ENCODE measurements around the gene CD274.
"Not testable (repeated sequence)": the region's sequence is repeated elsewhere in the genome, so short reads cannot be mapped to it uniquely, and the experiment has no call there.

CD274 gene

DNA sequence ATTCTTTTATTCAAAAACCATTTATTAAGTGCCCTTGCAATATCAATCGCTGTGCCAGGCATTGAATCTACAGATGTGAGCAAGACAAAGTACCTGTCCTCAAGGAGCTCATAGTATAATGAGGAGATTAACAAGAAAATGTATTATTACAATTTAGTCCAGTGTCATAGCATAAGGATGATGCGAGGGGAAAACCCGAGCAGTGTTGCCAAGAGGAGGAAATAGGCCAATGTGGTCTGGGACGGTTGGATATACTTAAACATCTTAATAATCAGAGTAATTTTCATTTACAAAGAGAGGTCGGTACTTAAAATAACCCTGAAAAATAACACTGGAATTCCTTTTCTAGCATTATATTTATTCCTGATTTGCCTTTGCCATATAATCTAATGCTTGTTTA lies 18.5 kb downstream of the CD274 start:
- DNase-seq: no peak

DNA sequence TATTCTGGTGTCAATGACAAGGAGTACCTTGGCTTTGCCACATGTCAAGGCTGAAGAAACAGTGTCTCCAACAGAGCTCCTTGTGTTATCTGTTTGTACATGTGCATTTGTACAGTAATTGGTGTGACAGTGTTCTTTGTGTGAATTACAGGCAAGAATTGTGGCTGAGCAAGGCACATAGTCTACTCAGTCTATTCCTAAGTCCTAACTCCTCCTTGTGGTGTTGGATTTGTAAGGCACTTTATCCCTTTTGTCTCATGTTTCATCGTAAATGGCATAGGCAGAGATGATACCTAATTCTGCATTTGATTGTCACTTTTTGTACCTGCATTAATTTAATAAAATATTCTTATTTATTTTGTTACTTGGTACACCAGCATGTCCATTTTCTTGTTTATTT lies 19.8 kb downstream of the CD274 start:
- no peak for DNase-seq

DNA sequence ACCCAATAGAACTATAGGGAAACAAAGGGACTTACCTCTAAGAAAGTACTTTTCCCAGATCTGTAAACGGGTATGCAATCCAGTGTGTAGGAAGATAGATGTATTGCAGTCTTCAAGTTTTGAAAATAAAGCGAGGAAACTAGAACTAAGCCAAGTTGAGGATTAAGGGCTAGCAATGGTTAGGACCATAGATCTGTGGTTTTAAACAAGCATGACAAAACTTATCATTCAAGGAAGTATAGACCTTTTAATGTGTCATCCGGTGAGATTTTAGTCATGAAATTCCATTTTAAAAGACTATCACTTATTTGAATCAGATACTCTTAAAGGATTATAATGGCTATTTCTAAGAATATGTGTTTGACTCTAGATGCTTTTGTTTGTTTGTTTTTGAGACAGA lies 20.5 kb downstream of the CD274 start:
- no peak for DNase-seq

DNA sequence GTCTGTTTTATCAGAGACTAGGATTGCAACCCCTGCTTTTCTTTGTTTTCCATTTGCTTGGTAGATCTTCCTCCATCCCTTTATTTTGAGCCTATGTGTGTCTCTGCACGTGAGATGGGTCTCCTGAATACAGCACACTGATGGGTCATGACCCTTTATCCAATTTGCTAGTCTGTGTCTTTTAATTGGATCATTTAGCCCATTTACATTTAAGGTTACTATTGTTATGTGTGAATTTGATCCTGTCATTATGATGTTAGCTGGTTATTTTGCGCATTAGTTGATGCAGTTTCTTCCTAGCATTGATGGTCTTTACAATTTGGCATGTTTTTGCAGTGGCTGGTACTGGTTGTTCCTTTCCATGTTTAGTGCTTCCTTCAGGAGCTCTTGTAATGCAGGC lies 25.3 kb downstream of the CD274 start:
- not testable (repeated sequence) for DNase-seq

DNA sequence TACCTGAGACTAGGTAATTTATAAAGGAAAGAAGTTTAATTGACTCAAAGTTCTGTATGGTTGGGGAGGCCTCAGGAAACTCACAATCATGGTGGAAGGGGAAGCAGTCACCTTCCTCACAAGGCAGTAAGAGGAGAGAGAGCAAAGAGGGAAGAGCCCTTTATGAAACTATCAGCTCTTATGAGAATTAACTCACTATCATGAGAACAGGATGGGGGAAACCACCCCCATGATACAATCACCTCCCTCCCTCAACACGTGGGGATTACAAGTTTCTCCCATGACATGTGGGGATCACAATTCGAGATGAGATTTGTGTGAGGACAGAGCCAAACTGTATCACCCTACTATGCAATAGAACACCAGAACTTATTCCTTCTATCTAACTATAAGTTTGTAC lies 27.9 kb downstream of the CD274 start:
- DNase-seq: no peak

DNA sequence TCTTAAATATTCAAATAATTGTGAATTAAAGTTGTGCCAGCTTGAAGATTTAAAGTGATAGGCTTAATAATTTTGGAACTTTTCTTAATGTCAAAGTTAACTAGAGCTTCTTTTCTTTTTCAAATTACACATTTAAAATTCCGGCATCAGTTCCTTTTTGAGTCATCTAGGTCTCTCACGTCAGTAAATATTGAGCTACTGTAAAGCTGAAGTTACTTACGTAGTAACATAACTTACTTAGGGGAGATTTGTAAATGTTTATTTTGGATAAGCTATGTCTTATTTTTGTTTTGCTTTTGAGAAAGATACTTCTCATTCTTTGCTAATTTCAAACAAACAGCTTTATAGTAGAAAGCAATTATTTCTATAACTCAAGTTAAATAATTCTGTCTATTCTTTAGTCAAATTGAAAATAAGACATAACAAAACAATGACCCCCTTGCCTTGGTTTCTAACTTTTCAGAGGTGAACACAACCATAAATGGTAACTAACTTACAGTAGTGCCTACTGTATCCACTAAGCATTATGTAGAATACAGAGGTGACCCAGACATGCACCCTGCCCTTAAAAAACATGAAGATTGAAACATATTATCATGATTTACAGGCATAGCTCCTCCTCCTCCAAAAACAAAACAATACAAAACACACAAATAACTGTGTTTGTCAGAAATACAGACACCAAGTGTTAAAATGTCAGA lies 29.8 kb downstream of the CD274 start:
- no peak for DNase-seq

DNA sequence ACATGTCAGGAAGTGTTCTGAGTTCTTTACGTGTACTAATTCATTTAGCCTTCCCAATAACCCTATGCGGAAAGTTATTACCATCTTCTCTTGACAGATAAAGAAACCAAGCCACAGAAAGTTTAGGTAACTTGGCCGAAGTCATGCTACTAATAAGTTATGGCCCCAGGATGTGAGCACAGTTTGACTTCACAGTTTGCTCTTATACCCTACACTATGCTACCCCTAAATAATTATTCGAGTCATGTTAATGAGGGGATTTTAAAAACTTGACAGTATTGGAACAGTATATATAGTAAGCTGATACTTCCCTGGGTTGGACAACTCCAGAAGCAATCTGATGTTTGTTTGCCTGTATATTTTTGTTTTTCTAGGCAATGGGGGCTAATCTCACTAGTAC lies 30.6 kb downstream of the CD274 start:
- DNase-seq: no peak

DNA sequence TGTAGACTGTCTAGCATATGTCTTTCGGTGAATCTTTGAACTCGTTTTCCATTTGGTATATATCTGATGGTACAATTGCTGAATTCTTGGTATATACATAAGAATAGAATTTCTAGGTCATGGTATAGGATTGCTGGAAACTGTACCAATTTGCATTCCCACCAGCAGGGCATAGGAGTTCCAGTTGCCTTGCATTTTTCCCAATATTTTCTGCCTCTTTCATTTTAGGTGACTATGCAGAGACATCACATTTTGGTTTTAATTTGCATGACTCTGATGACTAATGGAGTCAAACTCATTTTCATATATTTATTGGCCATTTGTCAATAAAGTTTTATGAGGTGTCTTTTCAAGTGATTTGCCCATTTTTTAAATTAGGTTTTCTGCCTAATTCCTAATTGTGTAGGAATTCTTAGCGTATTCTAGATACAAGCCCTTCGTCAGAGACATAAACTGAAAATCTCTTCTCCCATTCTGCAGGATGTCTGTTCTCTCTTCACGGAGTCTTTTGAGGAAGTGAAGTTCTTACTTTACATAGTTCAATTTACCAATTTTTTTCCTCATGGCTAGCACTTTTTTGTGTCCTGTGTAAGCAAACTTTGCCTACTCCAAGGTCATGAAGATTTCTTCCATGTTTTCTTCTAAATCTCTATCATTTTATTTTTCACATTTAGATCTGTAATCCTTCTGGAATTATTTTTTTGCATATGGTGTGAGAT lies 31.1 kb downstream of the CD274 start:
- no peak for DNase-seq

DNA sequence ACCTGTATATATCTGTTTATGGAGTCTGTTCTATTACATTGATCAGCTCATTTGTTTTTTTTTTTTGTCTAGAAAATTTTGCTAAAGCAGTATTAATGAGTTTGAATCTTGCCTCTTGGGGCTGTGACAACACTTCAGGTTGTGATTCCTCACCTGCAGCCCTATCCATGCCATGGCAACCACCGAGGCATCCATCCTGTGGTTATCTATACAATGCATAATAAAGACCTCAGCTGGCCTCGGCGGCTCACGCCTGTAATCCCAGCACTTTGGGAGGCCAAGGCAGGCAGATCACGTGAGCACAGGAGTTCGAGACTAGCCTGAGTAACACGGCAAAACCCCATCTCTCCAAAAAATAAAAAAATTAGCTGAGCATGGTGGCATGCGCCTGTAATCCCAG lies 31.9 kb downstream of the CD274 start:
- DNase-seq: no peak

DNA sequence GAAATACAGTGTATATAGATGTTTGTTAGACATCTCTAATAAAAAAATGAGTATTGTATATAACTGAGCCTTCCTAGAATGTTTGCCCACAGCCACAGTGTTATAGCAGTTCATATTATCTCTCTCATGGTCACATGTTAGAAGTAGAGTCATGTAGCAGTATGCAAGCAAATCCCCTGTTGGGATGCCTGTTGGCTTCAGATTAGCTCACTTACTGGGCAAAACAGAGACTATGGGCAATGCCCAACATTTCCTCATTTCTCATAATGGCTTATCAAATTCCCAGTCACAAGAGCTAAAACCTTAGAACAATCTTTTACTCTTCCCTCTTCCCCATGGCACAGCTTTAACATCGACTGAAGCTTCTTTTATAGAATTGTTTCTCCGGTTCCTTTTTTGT lies 33.0 kb downstream of the CD274 start:
- no peak for DNase-seq

DNA sequence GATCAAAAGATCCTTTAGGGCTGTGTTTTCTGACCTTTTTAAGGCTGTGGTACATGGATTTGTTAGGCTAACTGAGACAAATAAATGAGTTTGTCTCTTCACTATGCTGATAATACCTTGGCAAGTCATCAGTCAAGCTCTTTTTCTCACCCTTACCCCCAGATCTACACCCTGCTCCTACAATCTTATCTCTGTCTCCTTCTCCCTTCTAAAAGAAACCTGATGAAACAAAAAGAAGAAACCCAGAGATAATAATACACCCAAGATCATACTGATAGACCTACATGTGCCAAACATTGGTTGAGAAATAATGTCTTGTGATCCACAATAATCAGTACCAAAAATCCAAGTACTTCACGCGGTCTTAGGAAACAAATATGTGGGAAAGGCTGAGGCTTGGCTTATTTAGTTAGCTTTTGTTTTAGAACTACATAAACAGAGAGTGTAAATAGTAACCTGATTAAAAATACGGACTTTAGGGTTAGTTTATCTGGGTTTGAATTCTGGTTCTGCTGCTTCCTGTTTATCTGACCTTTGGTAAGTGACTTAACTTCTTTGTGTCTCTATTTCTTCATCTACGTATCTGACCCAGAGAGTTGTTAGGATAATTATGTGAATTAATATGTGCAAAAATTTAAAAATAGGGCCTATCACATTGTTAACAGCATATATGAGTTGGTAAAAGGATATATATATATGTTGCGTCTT lies 35.2 kb downstream of the CD274 start:
- no peak for DNase-seq

DNA sequence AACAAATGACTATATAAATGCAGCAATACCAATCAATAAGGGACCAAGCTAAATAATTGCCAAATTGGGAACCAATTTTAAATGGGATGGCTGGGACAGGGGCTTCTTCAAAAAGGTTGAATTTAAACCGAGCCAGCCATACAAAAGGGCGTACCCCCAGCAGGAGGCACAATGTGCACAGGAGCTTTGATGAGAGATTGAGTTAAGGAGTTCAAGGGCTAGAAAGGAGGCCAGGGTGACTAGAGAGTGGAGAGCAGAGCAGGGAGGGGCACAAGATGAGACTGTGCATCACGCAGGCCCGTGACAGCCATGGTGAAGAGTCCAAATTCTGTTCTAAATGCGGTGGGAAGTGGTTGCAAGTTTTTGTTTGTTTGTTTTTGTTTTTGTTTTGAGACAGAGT lies 36.6 kb downstream of the CD274 start:
- DNase-seq: no peak

DNA sequence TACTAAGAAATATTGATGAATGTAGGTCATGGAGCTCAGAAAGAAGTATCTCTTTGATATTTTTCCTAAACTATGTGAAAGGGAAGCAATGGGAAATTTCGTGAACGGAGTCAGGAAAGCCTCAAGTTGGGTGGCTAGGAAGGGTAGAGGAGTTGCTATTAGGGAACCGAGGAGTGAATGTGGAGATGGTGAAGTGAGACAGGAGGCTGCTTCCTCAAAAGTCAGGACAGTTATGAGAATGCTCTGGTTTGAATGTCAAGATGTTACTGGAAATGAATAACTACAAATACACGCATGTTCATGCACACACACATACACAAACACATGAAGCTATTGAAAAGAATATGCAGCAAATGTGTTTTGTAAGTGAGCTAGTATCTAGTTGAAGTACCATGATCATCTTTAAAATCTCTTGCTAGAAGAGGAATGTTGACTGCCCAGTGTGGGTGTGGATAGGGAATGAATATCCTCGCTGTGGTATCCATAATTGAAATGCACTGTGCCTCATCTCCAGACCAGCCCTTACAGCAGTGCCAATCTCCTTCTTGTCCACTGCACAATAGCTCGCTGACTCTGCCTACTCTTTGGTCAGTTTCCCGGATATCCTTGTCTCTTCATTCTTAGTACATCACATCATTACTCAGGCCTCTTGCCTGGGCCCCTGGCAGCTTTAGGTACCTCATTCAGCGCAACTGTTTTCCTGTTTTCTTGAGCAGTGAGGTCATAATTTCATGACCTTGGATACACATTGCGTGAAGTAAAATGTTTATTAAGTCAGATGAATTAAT lies 38.1 kb downstream of the CD274 start:
- DNase-seq: no peak

DNA sequence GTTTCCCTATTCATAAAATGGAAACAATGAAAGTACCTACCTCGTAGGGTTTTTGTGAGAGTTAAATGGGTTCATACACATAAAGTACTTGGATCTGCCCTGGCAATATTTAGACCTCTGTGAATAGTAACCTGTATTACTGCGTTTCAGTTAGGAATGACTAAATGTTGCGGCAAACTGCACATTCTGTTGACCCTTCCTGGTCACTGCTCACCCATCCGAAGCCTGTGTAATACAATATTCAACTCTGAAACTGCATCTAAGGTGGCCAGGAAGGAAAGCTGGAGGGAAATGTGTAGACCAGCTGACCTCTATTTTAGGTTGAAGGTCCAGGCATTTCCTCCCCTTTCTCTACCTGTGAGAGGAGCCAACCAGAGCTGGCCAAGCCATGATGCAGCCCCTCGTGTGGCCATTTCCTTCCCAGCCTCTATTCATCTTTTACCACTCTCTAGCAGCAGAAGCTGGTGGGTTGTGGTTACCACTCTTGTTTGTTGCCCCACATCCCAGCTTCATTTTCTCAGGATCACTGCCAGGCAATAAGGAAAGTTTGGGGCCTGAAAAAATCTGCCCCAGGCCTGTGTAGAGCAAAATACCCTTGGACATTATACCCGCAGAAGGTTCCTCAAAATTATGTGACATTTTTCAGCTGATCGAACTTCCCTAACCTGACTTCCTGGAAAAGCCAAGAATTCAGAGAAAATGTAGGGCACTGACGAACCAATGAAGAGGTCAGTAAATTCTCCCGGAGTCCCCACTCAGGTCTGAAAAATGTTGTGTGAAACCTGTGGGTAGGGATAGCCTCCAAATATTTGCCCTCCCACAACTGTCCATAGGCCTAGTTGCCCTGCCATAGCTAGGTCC lies 39.5 kb downstream of the CD274 start:
- DNase-seq: no peak

DNA sequence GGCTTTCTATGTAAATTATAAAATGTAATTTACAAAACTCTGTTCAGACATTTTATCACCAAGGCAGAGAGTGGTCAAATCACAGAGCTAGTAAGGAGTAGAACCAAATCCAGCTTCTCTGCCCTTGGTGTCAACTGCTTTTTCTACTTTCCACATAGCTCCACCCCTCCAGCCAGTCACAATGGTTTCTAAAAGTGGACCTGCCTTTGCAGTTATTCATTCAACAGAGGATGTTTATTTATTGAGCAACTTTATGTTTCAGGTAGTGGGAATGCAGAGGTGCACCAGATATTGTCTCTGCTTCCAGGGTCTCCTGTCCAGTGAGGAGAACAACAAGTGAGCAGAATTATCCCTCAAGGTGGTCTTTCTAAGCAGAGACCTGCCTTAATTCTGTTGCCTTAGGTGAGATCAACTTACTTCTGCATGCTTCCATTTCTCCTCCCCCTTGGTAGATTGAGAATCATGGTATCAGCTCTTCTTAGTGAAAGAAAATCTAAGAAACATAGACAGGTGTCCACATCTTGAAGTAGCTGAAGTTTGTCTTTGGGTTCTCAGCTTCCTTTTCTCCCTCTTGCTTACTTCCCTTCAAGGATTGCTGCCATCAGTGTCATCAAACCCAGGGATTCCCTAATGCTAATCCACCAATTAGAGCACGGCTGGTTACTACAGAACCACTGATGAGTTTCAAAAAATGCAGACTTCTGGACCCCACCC lies 42.8 kb downstream of the CD274 start:
- DNase-seq: no peak

DNA sequence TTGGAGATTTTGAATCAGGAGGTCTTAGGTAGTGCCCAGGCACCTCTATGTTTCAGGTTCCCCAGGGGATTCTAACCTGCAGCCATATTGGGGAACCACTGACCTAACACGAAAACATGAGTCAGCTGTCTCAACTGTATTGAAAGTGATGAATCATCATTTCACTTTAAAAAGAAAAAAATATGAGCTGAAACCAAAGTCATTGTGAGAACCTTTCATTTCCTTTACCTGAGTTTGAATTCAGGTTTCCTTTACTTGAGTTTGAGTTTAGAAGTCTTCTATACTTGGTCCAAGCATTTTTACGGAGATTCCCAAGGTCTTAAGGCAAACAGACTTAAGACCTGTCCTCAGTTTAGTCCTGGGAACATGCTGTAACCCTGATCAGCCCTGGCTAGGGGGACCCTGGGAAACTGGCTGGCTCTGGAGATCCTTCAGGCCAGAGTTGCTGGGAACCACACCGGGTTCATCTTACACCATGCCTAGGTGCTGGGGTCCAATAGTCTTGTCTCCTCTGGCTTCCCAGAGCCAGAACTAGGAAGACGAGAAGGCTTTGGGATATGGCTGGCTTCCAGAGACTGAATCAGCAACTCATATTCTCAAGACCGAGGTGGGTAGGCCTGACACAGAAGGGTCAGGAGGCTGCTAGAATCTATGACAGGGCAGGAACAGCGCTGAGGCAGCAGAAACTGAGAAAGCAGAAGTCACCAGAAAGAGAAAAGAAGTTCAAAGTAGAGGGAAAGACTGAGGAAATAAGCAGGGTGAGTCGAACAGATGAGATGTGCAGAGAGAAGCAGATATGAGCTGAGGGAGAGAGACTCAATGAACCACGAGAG lies 43.6 kb downstream of the CD274 start:
- DNase-seq: peak; percentile 22 to 55

DNA sequence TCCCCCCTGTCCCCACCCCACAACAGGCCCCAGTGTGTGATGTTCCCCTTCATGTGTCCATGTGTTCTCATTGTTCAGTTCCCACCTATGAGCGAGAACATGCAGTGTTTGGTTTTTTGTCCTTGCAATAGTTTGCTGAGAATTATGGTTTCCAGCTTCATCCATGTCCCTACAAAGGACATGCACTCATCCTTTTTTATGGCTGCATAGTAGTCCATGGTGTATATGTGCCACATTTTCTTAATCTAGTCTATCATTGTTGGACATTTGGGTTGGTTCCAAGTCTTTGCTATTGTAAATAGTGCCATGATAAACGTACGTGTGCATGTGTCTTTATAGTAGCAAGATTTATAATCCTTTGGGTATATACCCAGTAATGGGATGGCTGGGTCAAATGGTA lies 44.4 kb downstream of the CD274 start:
- not testable (repeated sequence) for DNase-seq

DNA sequence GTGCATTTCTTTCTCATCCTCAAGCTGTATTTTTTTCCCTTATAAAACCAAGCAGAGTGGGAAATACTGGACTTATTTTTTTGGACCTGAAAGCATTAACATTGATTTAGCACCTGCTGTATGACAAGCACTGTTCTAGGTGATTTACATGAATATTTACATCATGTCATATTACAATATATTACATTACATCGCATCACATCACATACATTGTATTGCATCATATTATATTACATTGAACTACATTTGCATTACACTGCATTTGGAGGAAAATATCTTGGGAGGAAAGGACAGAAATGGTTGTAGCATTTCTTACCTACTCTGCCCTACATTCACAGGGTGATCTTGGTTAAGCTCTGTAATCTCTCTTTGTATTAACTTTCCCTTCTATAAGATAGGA lies 48.8 kb downstream of the CD274 start:
- DNase-seq: no peak

DNA sequence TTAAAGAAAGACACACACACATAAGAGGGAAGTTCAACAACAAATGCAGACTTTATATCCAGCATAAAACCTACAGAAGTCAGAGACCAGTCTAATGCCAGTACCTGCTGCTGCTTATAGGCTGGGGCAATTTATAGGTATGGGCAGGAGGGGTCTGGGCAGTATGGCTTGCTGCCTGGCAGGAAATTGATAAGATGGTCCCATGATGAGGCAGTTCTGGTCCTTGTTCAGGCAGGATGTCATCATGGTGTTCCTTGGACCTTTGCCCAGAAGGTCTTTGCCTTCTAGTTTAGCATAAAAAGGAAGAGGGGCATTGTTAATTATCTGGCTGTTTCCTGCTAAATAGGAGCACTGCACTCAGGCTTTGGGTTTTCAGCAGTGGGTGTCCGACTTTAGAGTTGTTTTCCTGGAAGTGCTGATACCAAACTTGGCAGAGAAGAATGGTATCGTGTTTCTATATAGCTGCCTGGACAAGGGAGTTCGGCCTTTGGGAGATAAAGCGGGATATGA lies 49.6 kb downstream of the CD274 start:
- DNase-seq: no peak

DNA sequence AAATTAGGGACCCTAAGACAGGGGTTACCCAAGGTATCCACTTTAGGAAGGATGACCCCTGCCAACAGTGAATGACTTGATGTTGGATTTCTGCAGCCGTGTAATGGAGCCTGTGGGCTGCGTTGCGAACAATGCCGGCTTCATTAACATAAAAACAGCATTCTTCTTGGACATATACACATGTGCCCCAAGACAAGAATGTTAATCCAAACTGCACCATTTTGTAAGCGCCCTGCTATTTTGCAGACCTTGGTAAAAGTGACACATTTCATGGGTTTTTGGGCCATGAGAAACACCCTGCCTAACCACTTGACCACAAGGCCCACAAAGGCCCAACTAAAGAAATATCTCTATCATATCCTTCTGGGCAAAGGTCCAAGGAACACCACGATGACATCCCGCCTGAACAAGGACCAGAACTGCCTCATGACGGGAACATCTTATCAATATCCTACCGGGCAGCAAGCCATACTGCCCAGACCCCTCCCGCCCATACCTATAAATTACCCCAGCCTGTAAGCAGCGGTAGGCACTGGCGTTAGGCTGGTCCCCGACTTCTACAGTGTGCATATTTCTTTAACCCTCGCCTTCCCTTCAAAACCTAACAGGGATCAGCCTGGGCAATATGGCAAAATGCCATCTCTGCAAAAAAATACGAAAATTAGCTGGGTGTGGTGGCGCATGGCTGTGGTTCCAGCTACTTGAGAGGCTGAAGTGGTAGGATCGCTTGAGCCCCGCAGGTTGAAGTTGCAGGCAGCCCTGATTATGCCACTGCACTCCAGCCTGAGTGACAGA lies 50.3 kb downstream of the CD274 start:
- DNase-seq: no peak

Data from CD4-positive, alpha-beta T cell treated with Interleukin-4 for 1 hour (primary cell).